ENCODE results near the gene ECHDC3.

Gene ECHDC3

DNA sequence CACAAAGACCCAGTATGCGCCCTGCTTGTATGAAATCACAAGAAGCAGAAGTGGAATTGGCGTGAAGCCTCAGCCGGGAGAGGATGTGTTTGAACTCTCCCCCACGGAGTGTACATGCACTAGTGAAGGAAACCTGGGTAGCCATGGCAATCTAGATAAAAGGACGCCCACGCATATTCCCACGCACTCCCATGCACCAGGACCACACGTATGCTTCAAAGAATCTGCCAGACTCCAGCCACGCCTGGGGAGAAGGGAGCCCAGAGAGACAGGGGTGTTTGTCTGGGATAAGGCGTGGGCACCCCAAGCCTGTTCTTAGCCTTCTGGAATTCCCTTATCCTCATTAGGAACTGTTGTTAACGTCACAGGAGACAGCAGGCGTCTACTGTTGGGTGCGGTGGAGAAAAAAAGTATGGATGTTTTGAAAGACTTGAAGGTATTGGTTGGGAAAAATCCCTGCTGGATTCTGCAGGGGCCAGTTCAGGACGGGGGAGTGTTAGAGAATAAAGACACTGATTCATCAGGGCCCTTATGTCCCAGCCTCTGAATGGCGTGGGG lies 28.9 kb upstream of the ECHDC3 start:
- TF ChIP-seq, protein P1, sequence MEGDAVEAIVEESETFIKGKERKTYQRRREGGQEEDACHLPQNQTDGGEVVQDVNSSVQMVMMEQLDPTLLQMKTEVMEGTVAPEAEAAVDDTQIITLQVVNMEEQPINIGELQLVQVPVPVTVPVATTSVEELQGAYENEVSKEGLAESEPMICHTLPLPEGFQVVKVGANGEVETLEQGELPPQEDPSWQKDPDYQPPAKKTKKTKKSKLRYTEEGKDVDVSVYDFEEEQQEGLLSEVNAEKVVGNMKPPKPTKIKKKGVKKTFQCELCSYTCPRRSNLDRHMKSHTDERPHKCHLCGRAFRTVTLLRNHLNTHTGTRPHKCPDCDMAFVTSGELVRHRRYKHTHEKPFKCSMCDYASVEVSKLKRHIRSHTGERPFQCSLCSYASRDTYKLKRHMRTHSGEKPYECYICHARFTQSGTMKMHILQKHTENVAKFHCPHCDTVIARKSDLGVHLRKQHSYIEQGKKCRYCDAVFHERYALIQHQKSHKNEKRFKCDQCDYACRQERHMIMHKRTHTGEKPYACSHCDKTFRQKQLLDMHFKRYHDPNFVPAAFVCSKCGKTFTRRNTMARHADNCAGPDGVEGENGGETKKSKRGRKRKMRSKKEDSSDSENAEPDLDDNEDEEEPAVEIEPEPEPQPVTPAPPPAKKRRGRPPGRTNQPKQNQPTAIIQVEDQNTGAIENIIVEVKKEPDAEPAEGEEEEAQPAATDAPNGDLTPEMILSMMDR (IDR thresholded peaks at IDR 0.05) = no peak

DNA sequence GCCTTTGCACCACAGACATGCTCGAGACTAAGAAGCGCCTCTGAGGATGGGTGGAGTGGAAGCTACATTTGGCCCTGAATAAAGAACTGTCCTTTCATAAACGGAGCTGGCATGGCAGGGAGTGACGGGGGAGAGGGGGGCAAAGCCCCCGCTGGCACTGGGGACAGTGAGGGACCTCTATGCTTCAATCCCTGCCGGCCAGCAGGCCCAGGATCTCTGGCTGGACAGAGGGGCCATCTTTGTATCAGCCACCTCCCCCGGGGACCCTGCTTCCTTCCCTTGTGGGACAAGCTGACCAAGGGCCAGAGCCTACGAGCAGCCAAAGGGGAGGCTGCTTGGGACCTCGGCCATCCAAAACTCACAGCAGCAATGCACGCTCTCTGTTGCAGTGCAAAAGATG lies 28.2 kb upstream of the ECHDC3 start:
- TF ChIP-seq, protein P1 (IDR thresholded peaks at IDR 0.05) = no peak

DNA sequence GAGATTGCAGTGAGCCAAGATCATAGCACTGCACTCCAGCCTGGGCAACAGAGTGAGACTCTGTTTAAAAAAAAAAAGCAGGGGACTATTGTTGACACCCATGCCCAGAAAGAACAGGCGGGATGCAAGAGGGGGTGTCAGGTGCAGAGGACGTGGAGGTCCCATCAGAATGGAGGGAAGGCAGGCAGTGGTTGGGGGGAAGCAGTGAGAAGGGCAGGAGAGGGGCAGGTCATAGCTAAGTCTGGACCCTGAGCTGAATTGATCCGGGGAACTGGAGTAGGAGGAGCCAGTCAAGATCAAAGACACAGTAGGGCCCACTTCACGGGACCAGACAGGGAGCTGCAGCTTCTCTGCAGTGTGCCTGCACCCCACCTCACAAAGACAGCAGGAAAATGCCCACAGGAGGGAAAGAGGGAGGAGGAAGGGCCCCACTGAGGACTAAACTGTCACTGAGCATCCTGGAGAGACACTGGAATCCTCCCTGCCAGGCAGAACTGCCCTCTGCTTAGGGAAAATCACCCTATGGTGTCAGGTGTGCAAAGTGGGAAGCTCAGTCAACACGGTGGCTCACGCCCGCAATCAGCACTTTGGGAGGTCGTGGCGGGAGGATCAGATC lies 27.3 kb upstream of the ECHDC3 start:
- TF ChIP-seq, protein P1 (IDR thresholded peaks at IDR 0.05) = no peak

DNA sequence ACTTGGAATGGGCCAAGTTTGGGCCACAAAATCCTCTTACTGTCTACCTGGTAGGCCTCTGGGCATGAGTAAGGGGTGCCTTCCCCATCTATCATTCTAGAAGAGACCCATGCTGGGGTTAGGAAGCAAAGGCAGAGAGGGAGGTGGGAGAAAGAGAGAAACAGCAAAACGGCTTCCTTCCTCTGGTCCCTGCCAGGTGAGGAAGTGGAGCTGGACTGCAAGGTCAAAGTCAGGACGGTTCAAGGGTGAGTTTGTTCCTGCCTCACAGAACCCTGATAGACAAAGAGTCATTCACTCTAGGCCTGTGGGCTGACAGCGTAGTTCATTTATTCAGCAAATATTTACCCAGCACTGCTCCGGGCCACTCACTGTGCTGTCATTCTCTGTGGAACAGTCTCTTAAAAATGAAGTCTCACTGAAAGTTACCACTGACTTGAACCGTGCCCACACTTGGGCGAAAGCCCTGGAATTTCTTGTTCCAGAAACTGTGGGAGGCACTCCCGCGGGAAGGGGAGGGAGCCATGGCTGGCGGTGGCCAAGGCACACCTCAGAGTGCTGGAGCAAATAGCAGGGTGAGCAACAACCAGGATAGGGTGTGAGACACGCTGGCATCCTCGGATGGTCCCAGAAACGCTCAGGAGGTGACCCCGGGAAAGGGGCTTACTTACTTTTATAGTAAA lies 26.2 kb upstream of the ECHDC3 start:
- TF ChIP-seq, protein P1 (IDR thresholded peaks at IDR 0.05) = no peak

DNA sequence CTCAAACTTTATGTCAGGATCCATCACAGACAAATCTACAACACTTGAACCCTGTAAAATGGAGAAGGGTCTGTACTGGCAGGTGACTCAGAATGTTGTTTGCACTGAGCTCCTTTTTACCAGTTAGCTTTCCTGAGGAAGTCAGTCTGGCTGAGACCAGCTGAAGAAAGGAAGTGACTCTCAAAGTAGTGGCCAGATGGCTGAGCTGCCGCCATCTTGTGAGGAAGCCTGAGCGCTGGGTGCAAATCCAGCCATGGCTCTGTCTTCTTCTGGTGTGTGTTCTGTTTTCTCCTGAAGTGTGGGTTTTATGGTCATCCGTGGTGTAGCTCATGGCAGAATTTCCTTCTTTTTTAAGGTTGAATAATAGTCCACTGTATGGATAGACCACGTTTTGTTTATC lies 25.5 kb upstream of the ECHDC3 start:
- TF ChIP-seq, protein P1 (IDR thresholded peaks at IDR 0.05) = no peak

DNA sequence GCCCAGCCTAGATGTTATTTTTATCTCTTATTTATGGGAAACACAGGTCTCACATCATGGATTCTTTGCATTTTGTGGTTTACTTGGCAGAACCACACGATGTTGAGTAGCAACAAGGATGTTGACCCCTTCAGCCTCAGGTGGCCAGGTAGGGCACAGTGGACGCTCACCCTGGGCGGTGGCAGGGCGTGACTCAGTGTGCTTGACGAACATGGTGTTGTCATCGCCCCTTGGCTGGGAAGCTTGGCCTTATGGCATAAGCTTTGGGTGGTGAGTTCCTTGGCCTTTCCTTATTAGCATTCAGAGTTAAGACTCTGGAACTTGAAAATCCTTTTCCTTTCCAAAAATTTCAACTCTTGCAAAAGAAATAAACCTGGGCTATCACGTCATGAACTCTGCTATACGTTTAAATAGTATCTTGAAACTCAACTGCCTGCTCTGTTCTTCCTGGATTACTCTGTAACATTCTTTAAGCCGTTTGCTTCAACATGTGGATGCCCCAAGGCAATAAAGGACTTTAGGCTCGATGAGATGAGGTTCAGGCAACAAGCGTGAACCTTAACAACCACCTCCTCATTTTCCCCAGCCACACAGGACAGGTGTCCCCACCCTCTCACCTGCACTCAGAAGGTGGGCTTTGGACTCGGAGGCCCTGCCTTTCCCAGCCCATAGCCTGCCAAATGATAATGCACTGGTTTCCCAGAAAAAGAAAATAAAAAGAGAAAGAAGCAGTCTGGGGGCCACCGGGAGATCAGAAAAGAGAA lies 22.5 kb upstream of the ECHDC3 start:
- TF ChIP-seq, protein P1 (IDR thresholded peaks at IDR 0.05) = no peak

DNA sequence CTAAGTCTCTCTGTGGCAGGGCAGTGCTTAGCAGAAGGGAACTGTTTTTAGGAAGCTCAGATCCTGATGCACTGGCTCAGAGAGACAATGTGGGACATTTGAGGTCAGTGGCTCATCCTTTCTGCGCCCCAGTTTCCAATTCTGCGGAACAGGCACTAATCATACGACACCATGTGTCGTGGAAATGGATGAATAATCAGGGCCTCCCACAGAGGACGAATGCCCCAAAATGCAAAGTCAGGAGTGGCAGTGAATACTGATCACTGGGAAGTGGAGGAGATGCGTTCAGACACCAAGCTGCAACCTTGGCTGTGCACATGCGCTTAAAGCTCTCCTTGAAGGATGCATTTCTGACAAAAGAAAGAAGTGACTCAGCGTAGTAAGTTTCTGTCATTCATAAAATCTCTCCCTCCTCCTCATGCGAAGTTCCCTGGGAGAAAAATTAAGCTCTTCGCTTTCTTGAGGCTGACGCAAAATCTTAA lies 21.9 kb upstream of the ECHDC3 start:
- TF ChIP-seq, protein P1 (IDR thresholded peaks at IDR 0.05) = no peak
